SK-N-MC (cell line): ENCODE measurements around the gene LMTK2.
A peak's percentile ranks its signal among the peaks of the same experiment; 100 is the strongest.

ENCODE experiments used
- DNase-seq: peaks from one replicate; pipeline ENCODE4 v3.0.0-alpha.2; 2011; ENCODE audit warnings: low read depth, low spot score
- H3K27ac ChIP-seq: fragments of 200-600 bp; sonication (generic); 2 replicates; pipeline ENCODE4 v1.5.1; 2016; ENCODE audit warnings: mixed run types
- H3K36me3 ChIP-seq: fragments of 200-600 bp; sonication (generic); 2 replicates; pipeline ENCODE4 v1.6.1; 2017; ENCODE audit warnings: antibody characterized with exemption, low read length, mixed read lengths; ENCODE audit not compliant: insufficient read depth
- H3K4me3 ChIP-seq: fragments of 200-600 bp; sonication (generic); 2 replicates; pipeline ENCODE4 v1.5.1; 2016
- H3K9ac ChIP-seq: fragments of 200-600 bp; sonication (generic); 2 replicates; pipeline ENCODE4 v1.8.0; 2017; ENCODE audit warnings: mixed run types, mixed read lengths; ENCODE audit not compliant: insufficient read length
- H3K9me3 ChIP-seq: fragments of 200-600 bp; sonication (generic); 2 replicates; pipeline ENCODE4 v1.6.1; 2017; ENCODE audit warnings: low read depth, mild to moderate bottlenecking, antibody characterized with exemption, low read length, moderate library complexity, mixed read lengths
- EZH2 ChIP-seq: fragments of 200-600 bp; sonication (generic); IDR thresholded peaks from one replicate; pipeline ENCODE4 v1.6.1; 2017; ENCODE audit warnings: antibody characterized with exemption
- FOXP2 ChIP-seq: optimal IDR thresholded peaks from 2 replicates; pipeline ENCODE3; 2011; ENCODE audit warnings: mild to moderate bottlenecking, moderate library complexity; ENCODE audit not compliant: insufficient read depth; ENCODE audit errors: extremely low read length, control extremely low read depth
- POLR2AphosphoS5 ChIP-seq: IDR thresholded peaks from 2 replicates; pipeline ENCODE4 v1.6.1; 2012; ENCODE audit warnings: mild to moderate bottlenecking, low read depth, low read length, borderline replicate concordance

The LMTK2 gene

DNA sequence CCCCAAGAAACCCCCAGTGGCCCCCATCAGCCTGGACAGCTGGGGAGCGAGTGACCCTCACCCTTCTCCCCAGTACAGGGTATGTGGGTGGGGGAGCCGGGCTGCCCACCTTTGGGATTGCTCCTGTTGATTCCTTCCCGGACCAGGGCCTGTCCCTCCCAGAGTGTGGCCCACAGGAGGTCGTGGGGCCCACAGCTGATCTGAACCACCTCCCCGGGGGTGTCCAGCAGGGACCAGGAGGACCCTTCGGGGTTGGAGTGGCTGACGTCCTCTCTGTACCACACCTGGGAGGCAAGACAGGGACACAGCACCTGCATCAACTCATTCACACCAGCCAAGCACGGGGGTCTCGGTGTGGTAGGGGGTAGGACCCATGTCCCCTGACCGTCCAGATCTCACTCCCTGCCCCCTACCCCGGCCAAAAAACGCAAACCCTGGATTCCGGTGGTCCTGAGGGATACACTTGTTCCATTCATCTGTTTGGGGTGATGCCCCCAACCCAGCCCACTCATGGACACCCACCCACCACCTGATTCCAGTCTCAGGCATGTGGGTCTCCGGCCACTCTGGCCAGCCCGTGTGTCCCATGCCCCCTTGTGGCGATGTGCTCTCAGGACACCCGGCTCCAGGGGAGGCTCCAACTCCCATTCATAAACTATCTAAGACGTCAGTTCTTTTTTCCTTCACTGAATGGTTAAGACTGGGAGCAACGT, 134.5 kb downstream of the LMTK2 start:
- H3K27ac ChIP-seq = no peak overlapping the region

DNA sequence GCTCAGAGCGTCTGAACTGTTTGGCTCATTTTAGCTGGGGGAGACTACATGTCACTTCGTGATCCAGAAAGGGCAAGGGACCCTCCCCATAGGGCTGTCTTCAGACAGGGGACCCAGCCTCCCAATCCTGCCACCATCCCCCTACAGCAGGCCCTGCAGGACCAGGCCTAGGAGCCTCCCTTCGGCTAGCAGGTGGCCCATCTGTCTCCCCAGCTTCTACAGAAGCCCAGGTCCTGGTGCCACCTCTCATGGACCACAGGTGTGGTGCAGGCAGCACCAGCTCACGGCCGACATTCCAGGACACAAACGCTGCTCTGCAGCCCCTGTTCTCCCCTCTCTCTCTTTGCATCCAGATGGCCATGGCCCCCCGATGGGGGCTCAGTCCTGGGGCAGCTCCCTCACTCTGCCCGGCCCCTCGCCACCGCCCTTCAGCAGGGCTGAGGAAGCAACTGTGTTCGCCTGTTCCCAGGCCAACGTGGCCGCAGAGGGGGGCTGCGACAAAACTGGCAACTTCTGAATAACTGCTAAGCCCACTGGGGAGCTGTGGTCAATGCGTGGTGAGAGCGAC, 135.1 kb downstream of the LMTK2 start:
- TF ChIP-seq POLR2AphosphoS5 = no peak
- no peak for TF ChIP-seq EZH2
- TF ChIP-seq FOXP2 = no peak
- DNase-seq = no peak
- H3K36me3 ChIP-seq = no peaks in the 10 kb centered on the region
- no peak overlapping the region for H3K27ac ChIP-seq
- no peak overlapping the region for H3K4me3 ChIP-seq
- no peaks in the 10 kb centered on the region for H3K9me3 ChIP-seq
- no peak overlapping the region for H3K9ac ChIP-seq

More for the DNA sequence above, 134.5 kb downstream of the LMTK2 start:
- Histone ChIP-seq H3K36me3 (no peaks in the 10 kb centered on the region), H3K9me3 (no peaks in the 10 kb centered on the region), H3K9ac (no peak overlapping the region), H3K4me3 (no peak overlapping the region)
- DNase-seq = no peak
- TF ChIP-seq POLR2AphosphoS5 (no peak), EZH2 (no peak), FOXP2 (no peak)

- Histone ChIP-seq H3K36me3 (no peaks in the 10 kb centered on the region), H3K4me3 (no peak overlapping the region), H3K27ac (no peak overlapping the region), H3K9me3 (no peaks in the 10 kb centered on the region), H3K9ac (no peak overlapping the region)
- DNase-seq = no peak
- no peak for TF ChIP-seq EZH2
- no peak for TF ChIP-seq POLR2AphosphoS5
- TF ChIP-seq FOXP2 = no peak
Measured at GRCh38 chr7:98242342-98242741, 135.7 kb downstream of the LMTK2 start.

DNA sequence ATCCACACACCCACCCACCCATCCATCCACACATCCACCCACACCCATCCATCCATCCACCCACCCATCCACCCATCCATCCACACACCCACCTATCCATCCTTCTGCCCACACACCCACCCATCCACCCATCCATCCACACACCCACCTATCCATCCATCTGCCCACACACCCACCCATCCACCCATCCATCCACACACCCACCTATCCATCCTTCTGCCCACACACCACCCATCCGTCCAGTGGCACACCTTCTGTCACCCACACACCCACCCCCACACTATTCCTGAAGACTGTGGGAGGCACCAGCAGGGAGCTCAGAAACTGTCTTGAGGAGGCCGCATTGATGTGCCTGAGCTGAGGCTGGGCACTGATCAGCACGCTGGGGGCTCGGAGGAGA, 136.3 kb downstream of the LMTK2 start:
- Histone ChIP-seq H3K9me3 (no peaks in the 10 kb centered on the region), H3K27ac (no peak overlapping the region), H3K4me3 (no peak overlapping the region), H3K36me3 (no peaks in the 10 kb centered on the region), H3K9ac (no peak overlapping the region)
- TF ChIP-seq POLR2AphosphoS5 = no peak
- no peak for TF ChIP-seq EZH2
- TF ChIP-seq FOXP2 = no peak
- no peak for DNase-seq

- Histone ChIP-seq H3K27ac (no peak overlapping the region), H3K4me3 (no peak overlapping the region), H3K9me3 (no peaks in the 10 kb centered on the region), H3K36me3 (no peaks in the 10 kb centered on the region), H3K9ac (no peak overlapping the region)
- DNase-seq = no peak
- TF ChIP-seq EZH2 (no peak), FOXP2 (no peak), POLR2AphosphoS5 (no peak)
Measured at GRCh38 chr7:98244871-98245270, 138.2 kb downstream of the LMTK2 start.

GRCh38 chr7:98248156-98248555, 141.5 kb downstream of the LMTK2 start:
- H3K27ac ChIP-seq = no peak overlapping the region
- no peak for TF ChIP-seq POLR2AphosphoS5
- TF ChIP-seq EZH2 = no peak
- no peak for TF ChIP-seq FOXP2
- no peaks in the 10 kb centered on the region for H3K36me3 ChIP-seq
- no peaks in the 10 kb centered on the region for H3K9me3 ChIP-seq
- no peak overlapping the region for H3K4me3 ChIP-seq
- H3K9ac ChIP-seq = no peak overlapping the region
- no peak for DNase-seq

DNA sequence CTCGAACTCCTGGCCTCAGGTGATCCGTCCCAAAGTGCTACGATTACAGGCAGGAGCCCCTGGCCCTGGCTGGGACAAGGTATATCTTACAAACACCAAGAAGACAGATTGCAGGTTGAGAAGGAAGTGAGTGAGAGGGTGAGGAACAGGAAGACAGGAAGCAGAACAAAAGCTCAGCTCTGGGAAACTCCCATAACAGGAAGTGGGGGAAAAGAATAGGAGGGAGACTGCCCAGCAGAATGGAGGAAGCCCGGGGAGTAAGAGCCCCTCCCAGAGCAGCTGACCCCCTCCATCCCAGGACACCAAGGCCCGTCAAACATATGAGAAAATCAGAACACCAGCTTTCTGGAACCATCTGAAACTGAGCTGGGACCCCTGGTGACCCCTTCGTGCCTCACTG, 142.4 kb downstream of the LMTK2 start:
- no peak for TF ChIP-seq EZH2
- no peak overlapping the region for H3K4me3 ChIP-seq
- no peak for DNase-seq
- H3K27ac ChIP-seq = no peak overlapping the region
- no peaks in the 10 kb centered on the region for H3K36me3 ChIP-seq
- no peaks in the 10 kb centered on the region for H3K9me3 ChIP-seq
- no peak overlapping the region for H3K9ac ChIP-seq

- Histone ChIP-seq H3K27ac (no peak overlapping the region), H3K9me3 (no peaks in the 10 kb centered on the region), H3K36me3 (no peaks in the 10 kb centered on the region), H3K4me3 (no peak overlapping the region), H3K9ac (no peak overlapping the region)
- TF ChIP-seq FOXP2 (no peak), EZH2 (no peak), POLR2AphosphoS5 (no peak)
- DNase-seq = no peak
Measured at GRCh38 chr7:98250789-98251188, 144.1 kb downstream of the LMTK2 start.

DNA sequence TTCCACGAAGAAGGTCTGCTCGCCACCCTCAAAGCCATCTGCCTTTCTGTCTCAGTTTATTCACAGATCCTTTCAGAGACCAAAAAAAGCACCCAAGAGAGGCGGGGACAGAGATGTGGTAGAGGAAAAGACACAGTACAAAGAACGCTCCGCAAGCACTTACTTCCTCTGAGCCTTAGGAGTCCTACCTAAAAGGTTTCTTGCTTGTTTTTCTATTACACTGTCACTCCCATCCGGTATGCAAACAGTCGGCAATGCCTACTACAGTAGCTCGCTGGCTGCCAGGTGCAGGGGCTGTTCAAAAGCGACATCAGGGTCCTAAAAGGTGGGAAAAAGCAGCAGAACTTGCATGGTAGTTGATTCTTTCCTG, 144.6 kb downstream of the LMTK2 start:
- no peak for DNase-seq
- H3K36me3 ChIP-seq = no peaks in the 10 kb centered on the region
- no peak overlapping the region for H3K27ac ChIP-seq
- H3K9me3 ChIP-seq = no peaks in the 10 kb centered on the region
- H3K4me3 ChIP-seq = peak overlapping the region; percentile 97
- TF ChIP-seq POLR2AphosphoS5 (no peak), EZH2 (no peak), FOXP2 (no peak)
- peak overlapping the region; percentile 78 for H3K9ac ChIP-seq
